HG03439 (cell line): ENCODE results near the gene ITGB2.
"Not testable (repeated sequence)": the region's sequence is repeated elsewhere in the genome, so short reads cannot be mapped to it uniquely, and the experiment has no call there.

ENCODE experiments used
- ATAC-seq: cut with Tn5 transposase; IDR thresholded peaks from one replicate; pipeline ENCODE4 v1.9.1; 2021; ENCODE audit warnings: mild to moderate bottlenecking, moderate library complexity; ENCODE audit not compliant: unreplicated experiment

The ITGB2 gene

DNA sequence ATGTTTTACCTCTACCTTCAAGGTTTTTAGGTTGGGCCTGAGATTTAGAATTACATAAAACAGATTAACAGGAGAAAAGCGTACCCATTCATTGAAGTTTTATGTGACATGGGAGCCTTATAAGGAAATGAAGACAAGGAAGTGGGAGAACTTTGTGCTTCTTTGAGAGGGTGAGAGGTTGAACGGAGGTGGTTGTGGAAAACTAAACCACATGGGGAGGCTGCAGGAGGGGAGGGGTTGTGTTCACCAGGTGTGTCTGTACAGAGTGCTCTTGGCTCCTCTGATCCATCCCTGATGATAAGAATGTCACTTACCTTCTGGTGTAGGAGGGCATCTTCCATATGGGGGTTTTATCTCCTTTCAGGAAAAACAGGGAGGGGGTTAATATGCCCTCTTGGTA lies 21.9 kb upstream of the ITGB2 start:
- ATAC-seq, result no peak

DNA sequence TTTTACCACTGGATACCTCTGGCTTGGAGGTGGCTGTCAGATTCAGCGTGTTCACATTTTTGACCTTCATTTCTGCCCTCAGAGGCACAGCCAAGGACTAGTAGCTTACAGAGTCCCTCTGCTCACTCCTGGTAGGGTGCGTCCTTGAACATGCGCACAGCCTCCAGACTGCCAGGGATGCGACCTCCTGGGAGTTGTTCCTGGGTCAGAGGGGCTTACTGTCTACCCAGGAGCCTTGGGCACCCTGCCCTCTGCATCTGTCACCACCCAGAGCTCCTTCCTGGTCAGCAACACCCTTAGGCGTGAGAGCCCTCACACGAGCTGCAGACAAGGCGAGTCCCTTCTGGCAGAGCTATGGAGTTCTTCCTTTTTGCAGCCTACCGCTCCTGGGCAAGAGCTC lies 20.9 kb upstream of the ITGB2 start:
- ATAC-seq, result no peak

DNA sequence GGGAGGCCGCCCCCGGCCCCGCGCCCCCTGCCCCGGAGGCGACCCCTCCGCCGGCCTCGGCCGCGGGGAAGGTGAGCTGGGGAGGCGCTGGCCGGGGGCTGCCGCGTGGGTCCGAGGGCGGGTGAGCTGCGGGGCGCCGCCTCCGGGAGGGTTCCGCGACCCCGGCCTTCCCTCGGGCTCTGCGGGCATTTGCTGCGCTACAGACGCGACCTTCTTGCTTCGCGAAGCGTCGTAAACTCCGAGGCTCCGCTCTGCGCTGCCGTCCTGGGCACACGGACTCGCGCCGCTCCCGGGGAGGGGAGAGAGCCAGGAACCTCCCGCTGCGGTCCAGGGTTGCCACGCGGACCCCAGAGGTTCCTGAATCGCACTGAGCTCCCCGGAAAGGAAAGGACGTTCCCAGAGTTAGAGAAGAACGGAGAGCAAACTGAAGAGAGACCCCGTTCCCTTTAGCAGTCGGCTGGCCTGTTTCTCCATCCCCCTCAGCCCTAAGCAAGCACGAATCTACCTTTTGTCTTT lies 19.5 kb upstream of the ITGB2 start:
- peak; percentile 17 for ATAC-seq

DNA sequence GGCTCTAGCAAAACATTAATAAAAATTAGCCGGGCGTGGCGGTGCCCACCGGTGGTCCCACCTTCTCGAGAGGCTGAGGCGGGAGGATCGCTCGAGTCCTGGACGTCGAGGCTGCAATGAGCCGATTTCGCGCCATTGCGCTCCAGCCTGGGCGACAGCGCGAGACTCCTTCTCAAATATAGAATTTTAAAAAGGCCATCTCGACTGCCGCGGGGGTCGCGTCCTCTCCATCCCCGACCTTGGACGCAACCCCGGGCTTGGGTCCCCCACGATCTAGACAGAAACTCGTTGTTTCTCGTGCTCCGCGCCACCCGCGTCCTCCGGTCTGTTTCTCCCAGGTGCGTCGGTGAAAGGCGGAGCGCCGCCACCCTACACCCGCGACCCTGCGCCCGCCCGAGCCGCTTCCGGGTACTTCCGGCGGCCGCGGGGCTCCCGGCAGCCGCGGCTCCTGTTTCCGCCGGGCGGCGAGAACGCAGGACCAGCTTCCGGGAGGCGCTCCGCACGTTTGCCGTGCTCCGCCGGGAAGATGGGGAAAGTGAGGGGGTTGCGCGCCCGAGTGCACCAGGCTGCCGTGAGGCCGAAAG lies 18.9 kb upstream of the ITGB2 start, which contains the start of gene SLX9:
Gene SLX9 (plus strand): TSS at position 498 of the 584 bp plus-strand sequence. CDS start 29 bp downstream, at position 527.
- ATAC-seq, result peak; percentile 60

DNA sequence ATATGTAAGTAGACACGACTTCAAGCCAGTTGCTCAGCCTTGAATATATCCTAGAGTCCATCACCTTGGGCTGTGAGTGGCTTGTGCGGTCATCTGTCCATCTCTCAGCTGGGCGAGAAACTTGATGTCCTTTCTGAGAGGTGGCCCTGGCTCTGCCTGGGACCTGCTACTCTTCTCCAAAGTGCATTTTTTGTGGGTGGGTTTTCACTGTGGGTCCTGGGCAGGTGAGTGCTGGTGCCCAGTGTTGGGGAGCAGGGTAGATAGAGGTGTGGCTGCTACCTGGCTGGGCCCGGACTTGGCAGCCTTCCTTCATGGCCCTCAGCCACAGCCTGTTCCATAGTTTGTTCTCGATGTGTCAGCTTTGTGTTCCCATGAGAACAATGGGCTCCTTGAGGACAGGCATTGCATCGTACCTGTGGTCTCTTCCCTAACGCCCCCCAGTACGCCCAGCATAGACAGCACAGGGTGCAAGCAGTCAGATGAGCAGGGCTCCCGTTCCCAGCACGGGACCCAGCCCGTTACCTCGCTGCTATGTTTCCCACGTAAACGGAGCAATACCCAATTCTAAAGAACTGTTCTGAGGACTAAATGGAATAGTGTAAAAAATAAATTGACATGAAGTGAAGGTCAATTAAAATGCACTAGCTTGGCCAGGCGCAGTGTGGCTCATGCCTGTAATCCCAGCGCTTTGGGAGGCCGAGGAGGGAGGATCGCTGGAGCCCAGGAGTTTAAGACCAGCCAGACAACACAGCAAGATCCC lies 18.3 kb upstream of the ITGB2 start:
- no peak for ATAC-seq

DNA sequence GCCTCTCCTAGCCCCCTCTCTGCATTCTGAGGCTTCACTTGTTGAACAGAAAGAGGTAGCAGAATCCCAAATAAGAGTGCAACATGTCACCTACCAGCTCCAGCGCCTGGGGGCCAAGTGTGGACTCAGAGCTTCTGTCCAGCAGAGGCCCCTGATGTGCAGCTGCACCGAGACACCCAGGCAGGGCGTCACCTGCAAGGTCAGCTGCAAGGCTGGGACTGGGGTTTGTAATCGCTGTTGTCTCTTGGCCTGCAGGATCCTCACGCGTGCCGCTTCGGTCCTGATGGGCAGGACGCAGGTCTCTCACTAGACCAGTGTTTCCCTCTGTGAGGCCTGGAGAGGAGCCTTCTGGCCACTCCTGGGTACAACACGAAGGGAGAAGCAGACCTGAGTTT lies 14.8 kb upstream of the ITGB2 start:
- no peak for ATAC-seq

DNA sequence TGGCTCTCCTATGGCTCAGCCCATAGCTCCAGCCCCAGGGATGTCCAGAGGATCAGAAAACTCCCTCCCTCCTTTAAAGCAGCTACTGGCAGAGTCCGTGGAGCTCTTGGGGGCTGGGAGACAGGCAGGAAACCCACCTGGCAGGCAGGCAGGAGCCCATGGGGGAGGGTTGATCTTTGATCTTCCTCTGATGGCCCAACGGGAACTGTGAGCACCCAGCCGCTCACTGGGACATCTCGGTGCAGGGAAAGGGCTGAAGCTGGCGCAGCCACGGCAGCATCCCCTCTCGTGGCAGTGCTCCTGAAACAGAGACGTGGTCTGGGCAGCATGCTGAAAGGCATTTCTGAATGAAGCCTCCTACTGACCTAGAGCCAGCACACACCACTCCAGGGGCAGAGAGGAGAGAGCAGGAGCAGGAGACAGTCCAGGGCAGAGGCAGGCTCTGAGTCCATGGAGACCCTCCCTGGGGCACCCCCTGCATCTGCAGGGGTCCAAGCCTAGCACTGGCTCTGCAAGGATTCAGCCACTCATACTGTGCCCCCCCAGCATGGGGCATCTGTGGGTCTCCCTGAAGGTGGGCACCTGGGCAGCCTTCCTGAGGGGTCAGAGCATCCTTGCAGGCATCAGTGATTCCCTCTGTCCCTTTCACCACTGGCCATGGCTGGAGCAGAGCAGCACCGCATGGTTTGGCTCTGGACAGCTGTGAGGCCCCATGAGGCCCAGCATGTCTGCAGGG lies 14.3 kb upstream of the ITGB2 start:
- ATAC-seq, result no peak

DNA sequence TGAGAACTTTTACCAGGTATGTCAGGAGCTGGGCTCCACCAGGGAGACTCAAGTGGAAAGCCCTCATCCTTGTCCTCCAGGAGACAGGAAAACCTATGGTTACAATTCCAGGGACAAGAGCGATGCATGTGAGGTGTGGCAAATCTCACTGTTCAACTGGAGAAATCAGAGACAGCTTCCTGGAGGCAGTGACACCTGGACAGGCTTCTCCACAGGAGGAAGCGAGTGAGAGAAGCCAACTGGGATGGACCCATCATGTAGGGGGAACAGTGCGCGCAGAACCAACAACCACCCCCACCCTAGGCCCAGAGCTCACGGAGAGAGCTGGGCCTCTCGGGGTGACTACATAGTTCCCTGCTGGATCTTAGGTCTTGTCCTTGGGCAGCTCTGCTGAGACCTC lies 13.6 kb upstream of the ITGB2 start:
- ATAC-seq, result no peak

DNA sequence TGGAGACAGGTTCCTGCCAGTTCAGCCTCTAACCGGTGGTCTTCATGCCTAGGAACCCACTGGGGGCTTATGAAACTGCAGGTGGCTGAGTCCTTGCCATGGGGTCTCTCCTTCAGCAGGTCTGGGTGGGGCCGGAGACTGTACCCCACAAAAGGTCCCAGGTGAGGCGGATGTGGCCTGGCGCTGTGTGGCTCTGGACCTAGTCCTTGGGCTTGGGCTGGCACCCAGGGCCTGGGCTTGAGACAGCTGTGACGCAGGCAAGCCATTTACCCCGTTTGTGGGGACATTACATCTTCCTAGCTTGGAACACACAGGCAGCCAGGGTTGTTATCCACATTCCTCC lies 13.2 kb upstream of the ITGB2 start:
- ATAC-seq, result no peak

DNA sequence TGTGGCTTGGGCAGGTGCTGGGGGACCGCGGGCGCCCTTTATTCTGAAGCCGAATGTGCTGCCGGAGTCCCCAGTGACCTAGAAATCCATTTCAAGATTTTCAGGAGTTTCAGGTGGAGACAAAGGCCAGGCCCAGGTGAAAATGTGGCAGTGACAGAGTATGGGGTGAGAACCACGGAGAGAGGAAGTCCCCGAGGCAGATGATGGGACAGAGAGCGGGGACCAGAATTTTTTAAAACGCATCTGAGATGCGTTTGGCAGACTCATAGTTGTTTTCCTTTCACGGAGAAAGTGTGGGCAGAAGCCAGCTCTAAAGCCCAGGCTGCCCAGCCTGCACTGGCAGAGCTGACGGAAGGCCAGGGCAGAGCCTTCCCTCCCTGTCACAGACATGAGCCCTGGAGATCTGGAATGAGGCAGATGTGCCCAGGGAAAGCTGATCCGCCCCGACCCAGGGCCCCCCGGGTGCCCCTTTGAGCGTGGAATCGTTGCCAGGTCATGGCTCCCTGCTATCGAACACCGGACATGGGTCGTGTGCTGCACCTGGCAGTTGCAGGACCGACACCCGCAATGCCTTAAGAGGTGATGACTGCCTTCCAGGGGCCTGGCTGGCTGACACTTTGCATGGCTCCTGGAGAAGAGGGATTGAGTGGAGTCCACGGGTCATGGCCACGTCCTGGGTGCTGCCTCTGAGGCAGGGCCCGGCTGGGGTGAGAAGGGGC lies 12.7 kb upstream of the ITGB2 start:
- ATAC-seq, result no peak

DNA sequence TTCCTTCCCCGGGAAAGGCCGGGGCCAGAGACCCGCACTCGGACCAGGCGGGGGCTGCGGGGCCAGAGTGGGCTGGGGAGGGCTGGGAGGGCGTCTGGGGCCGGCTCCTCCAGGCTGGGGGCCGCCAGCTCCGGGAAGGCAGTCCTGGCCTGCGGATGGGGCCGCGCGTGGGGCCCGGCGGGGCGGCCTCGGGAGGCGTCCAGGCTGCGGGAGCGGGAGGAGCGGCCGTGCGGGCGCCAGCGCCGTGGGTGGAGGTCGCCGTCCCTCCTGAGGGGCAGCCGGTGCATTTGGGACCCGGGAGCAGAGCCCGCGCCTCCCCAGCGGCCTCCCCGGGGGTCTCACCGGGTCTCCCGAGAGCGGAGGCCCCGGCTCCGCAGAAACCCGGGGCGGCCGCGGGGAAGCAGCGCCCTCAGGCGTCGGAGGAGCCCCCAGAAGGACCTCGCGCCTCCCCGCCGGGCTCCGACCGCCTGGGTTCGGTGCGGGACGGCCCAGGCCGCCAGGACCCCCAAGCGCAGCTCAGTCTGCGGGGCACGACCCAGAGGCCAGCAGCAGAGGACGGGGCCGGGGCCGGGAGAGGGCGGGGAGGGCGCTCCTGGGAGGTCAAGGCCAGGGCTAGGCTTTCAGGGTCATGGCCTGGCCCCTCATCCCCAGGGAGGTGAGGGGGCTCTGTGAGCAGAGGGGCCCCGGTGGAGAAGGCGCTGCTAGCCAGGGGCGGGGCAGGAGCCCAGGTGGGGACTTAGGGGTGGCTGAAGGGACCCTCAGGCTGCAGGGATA lies 11.9 kb upstream of the ITGB2 start:
- no peak for ATAC-seq

DNA sequence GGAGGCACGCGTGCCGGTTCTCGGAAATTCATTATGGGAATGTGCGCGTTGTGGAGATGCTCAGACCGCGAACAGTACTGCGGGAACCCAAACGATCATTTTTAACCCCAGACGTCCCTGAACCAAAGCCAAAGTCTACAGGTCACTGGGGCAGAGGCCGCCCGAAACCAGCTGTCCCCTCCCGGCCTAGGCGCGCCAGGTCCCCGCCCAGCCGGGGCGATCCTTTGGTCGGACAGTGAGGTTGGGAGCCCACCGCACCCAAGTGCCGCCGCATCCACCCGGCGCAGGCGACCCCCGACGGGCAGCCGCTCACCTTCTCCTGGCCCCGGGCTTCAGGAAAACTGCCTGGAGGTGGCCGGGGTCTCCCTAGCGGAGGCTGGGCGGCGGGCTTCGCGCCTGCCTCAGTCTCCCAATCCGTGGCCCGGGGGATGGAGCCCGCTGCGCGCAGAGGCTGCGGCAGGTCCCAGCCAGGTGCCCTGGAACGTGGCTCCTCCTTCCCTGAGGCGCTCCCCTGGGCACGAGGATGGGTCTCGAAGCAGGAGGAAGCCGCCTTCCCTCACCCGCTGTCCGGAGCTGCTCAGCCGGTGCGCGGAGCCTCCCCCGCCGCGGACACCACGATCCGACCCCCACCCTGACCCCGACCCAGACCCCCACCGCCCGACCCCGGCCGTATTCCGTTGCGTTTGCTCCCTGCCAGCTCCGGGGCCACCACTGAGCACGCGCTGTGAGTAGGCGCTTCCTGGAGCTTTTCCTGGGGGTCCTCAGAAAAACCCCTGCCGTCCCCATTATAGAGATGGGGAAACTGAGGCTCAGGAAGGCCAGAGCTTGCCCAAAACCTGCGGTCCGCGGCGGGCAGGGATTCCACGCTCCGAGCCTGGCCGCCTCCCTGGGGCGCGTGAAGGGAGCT lies 11.1 kb upstream of the ITGB2 start:
- no peak for ATAC-seq

DNA sequence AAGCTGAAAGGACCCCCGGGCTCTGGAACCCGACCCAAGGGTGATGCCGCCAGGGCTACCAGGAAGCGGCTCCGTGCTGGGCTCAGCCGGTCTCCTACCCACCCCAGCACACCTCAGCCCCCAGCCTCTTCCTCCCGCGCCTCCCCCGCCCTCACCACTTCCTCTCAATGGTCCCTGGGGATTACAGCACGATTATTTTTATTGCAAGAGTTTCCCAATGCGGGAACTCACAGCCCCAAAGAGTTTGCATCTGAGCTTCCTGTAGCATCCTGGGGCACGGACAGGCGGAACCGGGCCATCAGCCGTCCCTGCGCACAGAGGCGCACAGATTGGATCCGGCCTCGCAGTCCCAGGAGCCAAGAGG lies 10.4 kb upstream of the ITGB2 start:
- no peak for ATAC-seq

DNA sequence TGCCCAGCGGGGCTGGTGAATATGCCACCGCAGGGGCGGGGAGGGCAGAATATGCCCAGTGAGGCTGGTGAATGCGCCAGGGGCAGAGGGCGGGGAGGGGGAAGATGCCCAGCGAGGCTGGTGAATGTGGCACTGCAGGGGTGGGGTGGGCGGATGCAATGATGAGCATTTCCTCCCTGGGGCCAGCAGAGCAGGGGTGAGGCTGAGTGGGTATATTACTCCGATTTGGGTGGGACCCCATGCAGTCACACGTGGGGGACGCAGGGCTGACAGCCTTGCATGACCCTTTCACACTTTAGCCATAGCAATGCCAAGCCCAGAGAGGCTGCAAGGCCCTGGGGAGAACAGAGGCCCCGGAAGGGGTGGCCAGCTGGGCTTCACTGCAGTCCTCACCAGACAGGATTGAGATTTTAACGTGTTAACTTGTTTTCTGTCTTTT lies 9.9 kb upstream of the ITGB2 start:
- ATAC-seq, result no peak

DNA sequence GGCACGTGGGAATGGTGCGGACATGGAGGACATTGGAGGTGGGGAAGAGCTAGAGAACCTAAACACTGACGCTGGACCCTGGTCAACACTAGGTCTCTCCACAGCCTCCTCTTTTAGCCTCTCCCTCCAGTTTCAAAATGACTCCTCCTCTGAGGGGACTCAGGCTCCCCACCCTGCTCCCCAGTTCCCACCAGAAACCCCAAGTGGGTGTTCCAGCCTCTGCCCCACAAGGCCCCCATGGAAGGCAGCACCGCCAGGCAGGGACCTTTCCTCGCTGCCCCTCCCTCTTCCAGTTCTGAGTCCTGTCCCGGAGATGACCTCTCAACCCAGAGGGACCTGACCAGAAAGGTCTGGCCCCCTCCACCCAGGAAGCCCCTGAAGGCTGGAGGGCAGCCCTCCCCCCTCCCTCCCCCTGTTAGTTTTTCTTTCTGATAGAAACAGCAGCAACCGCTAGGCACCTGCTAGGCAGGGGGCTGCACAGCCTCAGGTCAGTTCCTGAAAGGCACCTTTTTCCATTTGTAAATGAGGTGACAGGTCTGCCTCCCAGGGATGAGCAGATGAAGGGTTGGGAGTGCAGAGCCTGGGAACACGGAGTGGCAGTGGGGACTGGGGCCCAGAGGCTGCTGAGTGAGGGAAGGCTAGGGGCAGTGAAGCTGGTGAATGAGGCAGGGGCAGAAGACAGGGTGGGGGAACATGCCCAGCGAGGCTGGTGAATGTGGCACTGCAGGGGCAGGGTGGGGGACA lies 9.3 kb upstream of the ITGB2 start:
- ATAC-seq, result no peak

DNA sequence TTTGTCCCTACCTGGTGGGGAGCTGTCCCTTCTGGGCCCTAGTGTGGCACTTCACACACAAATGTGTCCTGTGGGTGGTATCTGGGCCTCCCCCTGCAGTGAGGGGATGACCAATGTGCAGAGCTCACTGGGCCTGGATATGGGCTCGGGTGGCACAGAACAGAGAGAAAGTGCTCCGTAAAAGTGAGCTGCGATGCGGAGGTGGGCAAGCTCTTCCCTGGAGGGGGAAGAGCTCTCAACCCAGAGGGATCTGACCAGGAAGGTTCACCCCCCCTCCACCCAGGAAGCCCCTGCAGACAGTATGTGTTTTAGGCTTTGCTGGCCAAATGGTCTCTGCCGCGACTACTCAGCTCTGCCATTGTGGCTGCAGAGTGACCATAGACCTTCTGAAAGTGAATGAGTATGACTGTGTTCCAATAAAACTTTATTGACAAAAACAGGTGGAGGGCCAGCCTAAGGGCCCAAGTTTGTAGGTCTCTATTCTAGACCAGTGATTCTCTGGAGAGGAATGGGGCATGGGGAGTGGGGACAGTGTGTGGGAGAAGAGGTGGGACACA lies 8.6 kb upstream of the ITGB2 start:
- no peak for ATAC-seq

DNA sequence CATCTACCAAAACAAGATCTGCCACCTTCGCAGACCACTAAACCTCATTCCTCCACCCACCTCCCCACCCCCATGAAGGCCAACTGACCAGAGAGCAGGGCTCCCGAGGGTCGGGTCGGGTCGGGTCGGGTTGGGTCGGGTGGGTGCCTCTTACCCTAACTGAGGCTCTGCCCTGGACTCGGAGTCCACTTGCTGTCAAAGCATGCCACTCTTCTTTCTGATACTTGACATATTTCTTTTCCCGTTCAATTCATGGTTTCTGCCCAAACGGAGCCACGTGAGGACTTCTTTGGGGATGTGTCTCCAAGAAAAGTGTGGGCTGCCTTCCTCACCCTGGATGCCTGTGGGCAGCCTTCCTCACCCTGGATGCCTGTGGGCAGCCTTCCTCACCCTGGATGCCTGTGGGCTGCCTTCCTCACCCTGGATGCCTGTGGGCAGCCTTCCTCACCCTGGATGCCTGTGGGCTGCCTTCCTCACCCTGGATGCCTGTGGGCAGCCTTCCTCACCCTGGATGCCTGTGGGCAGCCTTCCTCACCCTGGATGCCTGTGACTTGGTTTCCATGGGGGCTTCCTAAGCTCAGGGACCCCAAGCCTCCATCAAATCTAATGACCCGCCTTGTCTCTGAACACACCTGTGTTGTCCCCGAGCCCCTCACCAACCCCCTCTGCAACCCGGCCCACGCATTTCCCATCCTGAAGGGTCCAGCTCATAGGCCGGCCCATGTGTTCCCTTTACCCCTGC lies 8.0 kb upstream of the ITGB2 start:
- not testable (repeated sequence) for ATAC-seq
